HG03064 (cell line): ENCODE results near the gene ICA1.
"Not testable (repeated sequence)": the region's sequence is repeated elsewhere in the genome, so short reads cannot be mapped to it uniquely, and the experiment has no call there.

Experiments used
- ATAC-seq: cut with Tn5 transposase; IDR thresholded peaks from one replicate; pipeline ENCODE4 v1.9.1; 2021; ENCODE audit warnings: low read depth; ENCODE audit not compliant: unreplicated experiment

The ICA1 gene

GRCh38 chr7:8063300-8063699, 198.7 kb downstream of the ICA1 start:
- not testable (repeated sequence) for ATAC-seq
